NCI-H1092 treated with DMSO at 0.1 percent for 48 hours (cell line): ENCODE data around the gene ASXL2.
"Not testable (repeated sequence)": the region's sequence is repeated elsewhere in the genome, so short reads cannot be mapped to it uniquely, and the experiment has no call there.

Source experiments
- DNase-seq: peaks from one replicate; lab custom pipeline; 2025; lab: John Stamatoyannopoulos, UW

ASXL2 gene

DNA sequence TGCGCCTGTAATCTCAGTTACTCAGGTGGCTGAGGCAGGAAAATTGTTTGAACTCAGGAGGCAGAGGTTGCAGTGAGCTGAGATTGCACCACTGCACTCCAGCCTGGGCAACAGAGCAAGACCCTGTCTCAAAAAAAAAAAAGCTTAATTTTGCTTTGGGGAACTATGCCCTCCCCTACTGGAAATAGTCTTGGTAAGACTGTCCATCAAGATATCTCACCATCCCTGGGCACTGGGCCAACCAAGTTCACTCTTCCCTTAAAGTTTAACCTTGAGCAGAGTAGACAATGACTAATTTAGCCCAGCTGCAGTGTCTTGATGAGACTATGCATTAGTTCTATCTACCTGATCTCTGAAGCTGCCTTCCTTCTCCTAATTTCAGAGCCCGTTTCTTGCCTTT lies 44.7 kb downstream of the ASXL2 start:
- no peak for DNase-seq

DNA sequence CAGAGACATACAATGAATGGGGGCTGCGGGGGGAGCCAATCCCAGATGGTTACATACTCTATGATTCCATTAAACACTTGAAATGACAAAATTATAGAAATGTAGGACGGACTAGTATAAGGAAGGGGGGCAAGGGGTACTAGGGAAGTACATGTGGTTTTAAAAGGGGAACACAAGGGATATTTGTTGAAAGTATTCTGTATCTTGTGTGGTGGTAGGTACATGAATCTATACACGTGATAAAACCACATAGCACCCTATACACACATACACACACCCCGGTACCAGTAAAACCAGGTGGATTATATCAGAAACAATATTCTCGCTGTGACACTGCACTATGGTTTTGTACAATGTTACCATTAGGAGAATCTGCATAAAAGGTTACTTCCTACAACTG lies 45.4 kb downstream of the ASXL2 start:
- no peak for DNase-seq

GRCh38 chr2:25831746-25832449 lies 46.4 kb downstream of the ASXL2 start:
- DNase-seq = no peak

- DNase-seq = no peak
Measured at GRCh38 chr2:25829828-25830227, 48.5 kb downstream of the ASXL2 start.

DNA sequence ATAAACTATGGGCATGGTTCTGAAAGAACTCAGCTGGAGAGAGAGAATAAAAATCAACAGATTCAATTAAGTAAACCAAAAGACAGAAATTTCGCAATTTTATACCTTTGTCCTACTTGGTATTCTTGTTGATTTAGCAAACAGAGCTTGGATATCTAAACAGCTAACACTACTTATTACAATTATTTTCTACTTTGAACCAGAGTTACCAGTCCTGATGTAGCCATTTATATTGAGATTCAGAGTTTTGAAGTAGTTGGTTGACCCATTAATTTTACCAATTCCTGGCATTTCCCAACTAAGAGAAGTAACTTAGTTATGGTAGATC lies 48.9 kb downstream of the ASXL2 start:
- no peak for DNase-seq

GRCh38 chr2:25828532-25829376 lies 49.5 kb downstream of the ASXL2 start:
- DNase-seq = not testable (repeated sequence)

- DNase-seq = no peak
Measured at GRCh38 chr2:25825238-25825637, 53.0 kb downstream of the ASXL2 start.

DNA sequence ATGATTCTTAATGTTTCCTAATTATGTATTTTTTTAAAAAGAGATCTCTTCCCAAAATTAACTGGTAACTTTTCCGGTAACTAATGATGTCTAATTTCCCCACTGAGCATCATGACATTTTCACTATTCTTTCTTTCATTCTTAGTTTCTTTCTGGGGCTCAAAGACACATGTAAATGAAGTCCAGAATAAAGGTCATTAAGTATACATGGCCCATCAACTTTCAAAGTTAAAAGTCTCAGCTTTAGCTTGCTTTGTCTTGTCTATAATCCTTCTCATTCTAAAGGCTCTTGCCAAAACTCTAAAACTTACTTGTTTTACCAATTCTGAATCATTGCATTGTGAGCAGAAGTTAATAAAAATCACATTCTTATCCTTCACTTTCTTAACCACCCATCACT lies 53.6 kb downstream of the ASXL2 start:
- DNase-seq = no peak

DNA sequence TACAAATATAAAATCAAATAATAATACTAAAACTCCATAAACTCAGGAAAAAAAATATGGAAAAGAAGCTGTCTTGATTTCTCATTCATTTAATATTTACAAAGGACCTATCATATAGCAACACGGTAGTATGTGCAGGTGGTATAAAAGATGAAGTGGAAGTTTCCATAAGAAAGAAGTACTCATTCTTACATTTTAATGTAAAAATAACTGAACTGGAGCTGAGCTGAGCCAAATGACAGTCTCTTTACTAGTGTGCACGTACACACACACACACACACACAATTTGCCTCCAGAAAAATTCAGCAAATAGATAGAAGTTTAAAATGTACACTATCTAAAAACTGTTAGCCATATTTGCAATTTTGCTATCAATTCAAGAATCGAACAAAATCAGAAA lies 54.1 kb downstream of the ASXL2 start:
- DNase-seq = no peak

DNA sequence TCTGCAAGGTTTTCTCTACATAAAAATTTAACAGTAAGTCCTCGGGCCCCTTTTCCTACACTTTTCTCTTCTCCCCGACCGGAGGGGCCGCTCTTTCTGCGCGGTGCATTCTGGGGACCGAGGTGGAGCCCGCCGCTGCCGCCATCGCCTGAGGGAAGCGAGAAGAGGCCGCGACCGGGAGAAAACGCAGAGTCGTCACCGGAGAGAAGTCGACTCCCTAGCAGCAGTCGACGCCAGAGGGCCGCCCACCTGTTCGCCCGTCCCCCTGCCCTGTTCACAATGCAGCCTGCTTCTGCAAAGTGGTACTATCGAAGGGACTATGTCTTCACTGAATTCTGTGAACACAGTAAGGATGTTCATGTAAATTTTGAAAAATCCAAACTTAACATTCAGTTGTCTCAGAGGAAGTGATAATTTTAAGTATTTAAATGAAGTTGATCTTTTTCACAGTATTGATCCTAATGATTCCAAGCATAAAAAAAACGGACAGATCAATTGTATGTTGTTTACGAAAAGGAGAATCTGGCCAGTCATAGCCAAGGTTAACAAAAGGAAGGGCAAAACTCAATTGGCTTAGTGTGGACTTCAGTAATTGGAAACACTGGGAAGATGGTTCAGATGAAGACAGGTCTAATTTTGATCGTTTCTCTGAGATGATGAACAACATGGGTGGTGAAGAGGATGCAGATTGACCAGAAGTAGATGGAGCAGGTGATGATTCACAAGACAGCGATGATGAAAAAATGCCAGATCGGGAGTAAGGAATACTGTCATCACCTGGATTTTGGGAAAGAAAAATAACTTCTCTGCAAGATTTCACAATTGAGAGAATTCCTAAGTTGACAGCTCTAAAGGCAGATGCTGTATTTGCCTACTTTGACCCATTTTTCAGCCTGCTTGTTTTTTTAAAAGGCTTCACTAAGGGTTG lies 55.8 kb downstream of the ASXL2 start:
- DNase-seq = no peak

GRCh38 chr2:25821225-25822056 lies 56.8 kb downstream of the ASXL2 start:
- no peak for DNase-seq

DNA sequence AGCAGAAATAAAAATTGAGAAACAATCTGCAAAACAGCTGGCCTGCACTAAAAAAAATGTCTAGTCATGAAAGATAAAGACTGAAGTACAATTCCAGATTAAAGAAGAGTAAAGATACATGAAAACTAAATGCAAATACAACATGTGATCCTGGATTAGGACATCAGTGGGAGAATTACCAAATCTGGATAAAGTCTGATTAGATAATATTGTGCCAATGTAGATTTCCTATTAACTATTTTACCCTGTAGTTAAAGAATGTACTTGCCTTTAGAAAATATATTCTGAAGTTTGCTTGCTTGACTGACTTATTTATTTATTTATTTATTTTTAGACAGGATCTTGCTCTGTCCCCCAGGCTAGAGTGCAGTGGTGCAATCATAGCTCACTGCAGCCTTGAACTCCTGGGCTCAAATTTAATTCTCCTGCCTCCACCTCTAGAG lies 58.7 kb downstream of the ASXL2 start:
- no peak for DNase-seq

GRCh38 chr2:25817630-25818029 lies 60.7 kb downstream of the ASXL2 start:
- no peak for DNase-seq

GRCh38 chr2:25817006-25817405 lies 61.3 kb downstream of the ASXL2 start:
- no peak for DNase-seq

DNA sequence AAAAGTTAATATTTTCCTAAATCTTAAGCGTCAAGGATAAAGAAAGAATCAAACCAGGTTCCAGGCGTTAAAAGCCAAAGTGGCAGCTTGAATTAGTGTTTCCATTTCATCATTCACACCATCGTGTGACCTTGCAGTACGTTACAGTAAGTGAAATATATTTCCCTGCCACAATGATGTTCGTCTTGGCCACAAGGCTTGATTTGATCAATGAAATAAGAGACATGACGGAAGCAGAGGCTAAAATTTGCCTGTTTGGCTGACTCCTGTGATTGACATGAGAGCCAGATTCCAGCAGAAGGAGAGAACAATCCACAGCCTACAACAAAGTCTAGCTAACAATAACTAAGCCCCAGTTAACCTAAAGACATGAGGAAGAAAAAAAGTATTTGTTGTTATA lies 62.0 kb downstream of the ASXL2 start:
- no peak for DNase-seq

- no peak for DNase-seq
Measured at GRCh38 chr2:25814681-25815080, 63.6 kb downstream of the ASXL2 start.

- DNase-seq = no peak
Measured at GRCh38 chr2:25810428-25810827, 67.9 kb downstream of the ASXL2 start.

DNA sequence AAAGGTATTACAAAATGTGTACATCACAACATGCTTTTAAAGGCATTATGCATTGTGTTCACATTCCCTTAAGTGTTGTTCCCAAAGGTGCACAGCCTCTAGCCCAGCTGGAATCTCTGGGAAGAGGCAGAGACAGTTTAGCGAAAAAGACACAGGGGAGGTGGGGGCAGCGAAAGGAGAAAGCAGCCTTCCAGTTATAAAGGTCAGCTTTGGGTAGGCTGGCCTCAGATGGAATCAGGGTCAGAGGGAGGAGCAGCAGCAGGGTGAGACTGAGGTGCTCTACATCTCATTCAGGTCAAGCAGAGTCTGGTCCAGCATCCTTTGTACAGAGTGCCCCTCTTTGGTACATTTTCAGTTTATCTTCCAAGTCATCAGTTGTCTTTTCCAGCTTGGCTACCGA lies 68.6 kb downstream of the ASXL2 start:
- no peak for DNase-seq

DNA sequence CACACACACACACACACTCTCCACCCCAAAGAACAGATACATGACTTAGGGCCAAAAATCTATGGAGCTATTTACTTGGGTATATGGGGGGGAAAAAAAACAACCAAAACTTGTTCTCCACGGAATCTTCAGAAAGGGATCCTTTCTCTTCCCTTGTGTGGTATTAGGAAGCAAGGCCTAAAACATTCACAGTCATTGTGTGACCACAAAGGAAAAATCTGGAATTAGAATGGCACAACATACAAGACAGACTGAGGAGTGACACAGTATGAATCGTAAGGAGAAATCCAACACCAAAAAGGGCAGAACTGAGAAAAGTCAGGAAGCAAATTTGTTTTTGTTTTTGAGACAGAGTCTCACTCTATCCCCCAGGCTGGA lies 70.3 kb downstream of the ASXL2 start:
- no peak for DNase-seq

GRCh38 chr2:25806941-25807340 lies 71.3 kb downstream of the ASXL2 start:
- DNase-seq = no peak

DNA sequence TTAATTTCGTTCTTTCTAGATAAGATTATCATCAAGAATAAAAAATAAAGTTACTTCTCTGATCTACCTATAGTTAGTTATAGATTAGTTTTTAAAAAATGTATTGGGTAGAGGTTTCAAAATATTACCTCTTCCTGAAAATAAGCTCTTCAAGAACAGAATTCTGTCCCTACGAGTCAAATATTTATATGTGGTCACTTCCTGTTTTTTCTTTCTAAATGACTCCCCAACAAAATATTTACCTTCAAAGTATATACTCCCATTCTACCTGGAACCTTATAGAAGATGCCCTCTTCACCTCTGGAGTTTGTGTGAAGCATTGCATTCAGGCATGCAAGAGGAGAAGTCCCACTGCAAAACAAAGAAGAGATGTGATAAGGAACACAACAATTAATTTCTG lies 72.3 kb downstream of the ASXL2 start:
- DNase-seq = no peak

- no peak for DNase-seq
Measured at GRCh38 chr2:25804338-25804737, 73.9 kb downstream of the ASXL2 start.
